ENCODE data around the gene TRIM37.

The TRIM37 gene

DNA sequence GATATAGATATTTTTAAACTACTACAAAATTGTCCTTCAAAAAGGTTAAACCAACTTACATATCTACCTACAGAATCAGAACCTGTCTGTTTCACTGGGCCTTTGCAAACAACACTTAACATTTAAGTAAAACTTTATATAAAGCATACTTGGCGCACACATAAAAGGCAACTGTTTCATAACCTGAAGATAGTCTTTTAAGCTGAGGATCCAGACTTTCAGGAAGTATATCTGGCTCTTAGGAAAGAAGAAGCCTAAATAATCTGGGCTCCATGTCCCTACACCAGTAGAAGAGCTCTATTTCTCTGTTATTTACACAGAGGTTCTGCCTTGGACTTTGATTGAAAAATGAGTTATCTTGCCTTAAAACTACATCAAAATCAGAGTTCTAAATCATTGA, 75.9 kb downstream of the TRIM37 start:
- DNase-seq, result no peak

DNA sequence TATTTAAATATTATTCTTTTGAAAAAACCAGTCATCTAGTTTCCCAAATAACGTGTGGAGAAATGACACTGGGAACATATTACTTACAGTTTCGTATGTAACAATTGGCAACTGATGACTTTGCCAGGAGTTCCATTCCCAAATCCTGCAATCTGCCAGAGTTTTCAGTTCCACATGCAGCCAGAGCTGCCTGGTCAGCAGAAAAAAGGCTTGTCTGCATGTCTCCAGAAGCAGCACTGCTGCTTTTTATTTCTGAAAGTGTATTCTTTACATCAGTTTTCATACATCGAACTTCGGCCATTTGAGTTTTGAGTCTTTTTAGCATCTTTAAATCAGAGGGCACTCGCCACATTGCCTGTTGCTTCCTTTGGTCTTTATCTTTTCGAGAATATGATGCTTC, 78.4 kb downstream of the TRIM37 start:
- no peak for DNase-seq

DNA sequence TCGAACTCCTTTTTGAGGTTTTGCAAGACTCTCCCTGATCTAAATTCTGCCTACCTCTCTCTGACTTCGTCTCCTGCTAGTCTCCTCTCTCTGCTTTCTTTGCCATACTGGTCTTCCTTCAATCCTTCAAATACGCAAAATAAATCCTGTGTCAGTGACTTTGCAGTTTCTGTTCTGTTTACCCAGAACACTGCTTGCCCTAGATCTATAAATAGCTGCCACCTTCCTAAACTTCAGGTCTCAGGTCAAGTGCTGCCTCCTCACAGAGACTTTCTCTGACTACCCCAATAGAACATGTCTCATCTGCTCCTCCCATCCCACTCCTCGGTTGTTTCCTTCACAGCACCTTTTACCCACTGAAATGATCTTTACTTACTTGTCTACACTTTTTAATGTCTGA, 78.9 kb downstream of the TRIM37 start:
- no peak for DNase-seq

DNA sequence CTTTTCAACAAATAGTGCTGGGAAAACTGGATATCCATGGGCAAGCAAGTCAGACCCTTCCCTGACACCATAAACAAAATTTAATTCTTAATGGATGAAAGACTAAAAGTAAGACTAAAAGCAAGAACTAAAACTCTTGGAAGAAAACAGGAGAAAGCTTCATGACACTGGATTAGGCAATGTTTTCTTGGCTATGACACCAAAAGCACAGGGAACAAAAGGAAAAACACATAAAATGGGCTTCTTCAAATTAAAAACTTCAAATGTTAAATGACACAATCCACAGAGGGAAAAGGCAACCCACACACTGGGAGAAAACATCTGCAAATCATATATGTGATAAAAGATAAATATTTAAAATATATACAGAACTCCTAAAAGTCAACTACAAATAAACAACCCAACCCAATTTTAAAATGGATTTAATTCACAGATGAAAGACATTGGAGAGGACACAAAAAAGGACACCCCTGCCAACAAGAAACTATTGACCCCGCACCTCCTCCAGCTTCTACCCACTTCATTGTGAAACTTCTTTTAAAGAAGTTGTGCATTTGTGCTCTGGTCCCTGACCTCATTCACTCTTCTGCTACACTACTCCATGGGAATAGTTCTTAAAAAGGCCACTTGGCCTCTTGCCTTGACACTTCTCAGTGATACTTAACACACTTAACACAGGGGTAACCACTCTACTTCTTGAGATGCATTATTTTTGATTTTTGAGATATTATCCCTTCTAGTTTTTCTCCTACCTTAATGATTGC, 80.3 kb downstream of the TRIM37 start:
- no peak for DNase-seq

DNA sequence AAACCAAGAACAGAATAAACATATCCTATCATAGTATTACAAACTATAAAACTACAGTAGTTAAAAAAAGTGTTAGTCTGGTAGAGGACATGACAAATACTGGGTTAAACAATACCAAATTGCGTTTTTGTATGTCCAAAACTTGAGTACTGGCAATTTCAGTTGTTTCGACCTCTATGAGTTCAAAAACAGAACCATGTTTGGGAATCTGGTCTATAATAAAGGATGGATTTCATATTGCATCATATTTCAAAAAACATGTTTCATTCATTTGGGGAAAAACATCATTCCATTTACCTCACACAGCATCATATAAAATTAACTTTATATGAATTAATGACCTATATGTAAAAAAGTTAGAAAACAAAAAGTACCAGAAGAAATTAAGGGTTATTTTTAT, 81.8 kb downstream of the TRIM37 start:
- no peak for DNase-seq

DNA sequence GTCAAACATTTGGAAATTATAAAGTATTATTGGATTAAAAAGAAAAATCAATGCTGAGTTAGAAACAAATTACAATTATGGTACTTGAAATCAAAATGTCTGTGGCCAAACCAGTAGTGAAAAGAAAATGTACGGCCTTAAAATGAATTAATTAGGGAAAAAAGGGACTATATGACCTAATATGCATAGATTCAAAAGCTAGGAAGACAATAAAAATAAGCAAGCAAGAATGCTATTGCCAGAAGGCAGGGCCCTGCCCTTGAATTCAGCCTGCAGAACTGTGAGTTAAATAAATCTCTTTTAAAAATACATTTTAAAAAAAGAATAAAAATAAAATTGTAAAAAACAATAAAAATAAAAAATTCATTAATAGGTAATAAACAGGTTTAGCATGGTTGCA, 88.7 kb downstream of the TRIM37 start:
- no peak for DNase-seq

DNA sequence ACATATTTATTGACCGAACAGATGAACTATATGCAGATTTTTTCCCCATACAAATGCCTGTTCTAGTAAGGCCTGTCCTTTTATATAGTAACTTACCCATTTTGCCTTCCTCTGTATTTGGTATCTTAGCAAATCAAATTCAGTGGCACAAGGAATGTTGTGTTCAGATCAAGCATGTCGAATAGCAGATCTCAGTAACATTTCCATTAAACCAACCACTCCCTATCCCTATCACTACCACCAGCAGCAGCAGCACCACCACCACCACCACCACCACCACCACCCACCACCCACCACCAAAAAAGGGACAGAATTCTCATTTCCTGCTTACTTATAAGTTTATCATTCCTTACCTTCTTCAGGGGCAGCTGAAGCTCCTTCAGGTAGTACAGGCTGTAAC, 94.7 kb downstream of the TRIM37 start:
- no peak for DNase-seq

DNA sequence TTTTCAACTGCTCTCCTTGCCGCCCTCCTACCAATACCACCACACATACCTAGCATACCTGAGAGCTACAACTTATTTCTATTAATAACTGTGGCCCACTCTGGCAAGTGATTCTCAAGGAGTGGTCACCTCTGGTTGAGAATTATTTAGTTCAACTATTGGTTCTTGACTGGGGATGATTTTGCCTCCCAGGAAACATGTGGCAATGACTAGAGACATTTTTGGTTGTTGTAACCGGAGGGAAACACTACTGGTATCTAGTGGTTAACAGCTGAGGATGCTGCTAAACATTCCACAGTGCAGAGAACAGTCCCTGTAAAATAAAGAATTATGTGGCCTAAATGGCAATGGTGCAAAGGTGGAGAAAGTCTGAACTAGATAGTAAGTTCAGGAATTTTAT, 96.7 kb downstream of the TRIM37 start:
- no peak for DNase-seq

DNA sequence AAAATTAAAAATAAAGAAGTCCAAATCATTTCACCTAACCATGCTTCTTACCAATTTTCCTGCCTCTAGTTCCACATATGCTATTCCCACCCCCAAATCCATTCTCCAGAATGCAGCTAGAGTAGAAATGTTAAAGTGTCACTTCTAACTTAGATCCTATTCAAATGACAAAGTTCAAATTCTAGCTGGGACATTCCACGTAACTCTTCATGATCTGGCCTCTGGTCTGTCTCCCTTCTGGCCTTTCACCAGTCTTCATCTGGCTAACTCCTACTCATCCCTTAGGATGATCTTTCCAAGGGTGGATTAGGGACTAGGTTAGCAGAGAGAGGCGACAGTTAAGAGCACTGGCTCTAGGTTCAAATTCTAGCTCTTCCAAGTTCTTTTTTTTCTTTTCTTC, 97.9 kb downstream of the TRIM37 start:
- no peak for DNase-seq

DNA sequence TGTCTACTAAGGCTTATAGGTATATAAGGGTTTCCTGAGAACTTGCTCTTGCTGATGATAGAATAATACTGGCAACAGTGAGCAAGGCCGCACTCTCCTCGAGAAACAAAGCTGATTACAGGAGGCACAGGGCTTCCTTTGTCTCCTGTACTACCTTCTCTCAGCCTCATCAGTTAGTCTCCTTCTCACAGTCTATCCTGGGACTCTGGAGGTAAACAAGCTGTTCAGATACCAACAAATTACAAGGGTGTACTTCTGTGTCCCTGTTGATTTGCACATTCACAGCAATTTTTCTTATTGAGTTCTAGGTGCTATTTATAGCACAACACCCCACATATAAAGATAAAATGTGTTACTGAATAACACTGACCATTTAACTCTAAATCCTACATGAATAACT, 98.7 kb downstream of the TRIM37 start:
- DNase-seq, result no peak

DNA sequence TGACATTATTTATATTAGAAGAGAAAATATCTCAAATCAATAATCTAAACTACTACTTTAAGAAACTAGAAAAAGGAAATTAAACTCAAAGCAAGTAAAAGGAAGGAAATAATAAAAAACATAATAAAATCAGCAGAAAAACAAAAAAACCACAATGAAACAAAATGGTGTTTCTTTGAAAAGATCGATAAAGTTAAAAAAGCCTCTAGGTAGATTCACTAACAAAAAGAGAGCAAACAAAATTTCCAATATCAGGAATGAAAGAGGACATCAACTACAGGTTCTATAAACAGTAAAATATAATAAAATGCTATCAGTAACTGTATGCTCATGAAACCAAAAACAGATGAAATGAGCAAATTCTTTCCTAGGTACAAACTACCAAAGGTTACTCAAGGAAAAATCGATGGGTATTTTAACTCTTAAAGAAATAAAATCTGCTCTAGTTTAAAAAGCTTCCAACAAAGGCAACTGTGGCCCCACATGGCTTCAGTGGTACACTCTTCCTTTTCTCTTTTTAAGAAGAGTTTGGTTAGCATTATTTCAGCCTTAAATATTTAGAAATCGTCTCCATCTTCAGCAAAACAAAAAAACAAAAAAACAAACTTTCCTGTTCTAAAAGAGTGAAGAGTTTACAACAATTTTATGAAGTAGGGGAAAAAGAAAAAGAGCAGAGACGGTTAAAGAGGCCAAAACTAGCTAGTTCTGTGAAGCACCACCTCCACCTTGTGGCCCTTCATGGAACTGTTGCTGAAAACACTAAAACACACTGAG, 102.2 kb downstream of the TRIM37 start:
- DNase-seq, result peak; percentile 36 to 73 (median 52)

DNA sequence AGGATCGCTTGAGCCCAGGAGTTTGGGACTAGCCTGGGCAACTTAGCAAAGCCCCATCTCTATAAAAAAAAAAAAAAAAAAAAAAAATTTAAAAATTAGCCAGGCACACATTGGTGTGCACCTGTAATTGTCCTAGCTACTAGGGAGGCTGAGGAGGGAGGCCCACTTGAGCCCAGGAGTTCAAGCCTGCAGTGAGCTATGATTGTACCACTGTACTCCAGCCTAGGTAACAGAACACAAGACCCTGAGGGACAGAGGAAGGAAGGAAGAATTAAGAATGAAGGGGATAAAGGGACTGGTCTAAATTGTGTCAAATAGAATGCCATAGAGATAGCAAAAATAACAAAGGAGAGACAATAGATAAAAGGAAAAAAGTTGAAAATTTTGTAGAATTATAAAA, 102.8 kb downstream of the TRIM37 start:
- DNase-seq, result no peak

DNA sequence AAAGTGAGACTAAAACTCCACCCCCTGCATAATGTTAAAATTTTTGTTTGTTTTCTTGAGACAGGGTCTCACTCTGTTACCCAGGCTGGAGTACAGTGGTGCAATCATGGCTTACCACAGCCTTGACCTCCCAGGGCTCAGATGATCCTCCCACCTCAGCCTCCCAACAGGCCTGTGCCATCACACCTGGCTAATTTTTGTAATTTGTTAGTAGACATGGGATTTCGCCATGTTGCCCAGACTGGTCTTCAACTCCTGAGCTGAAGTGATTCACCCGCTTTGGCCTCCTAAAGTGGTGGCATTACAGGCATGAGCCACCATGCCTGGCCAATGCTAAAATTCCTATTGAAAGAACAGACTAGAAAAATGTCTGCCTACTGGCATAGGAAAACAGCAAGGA, 103.8 kb downstream of the TRIM37 start:
- no peak for DNase-seq

DNA sequence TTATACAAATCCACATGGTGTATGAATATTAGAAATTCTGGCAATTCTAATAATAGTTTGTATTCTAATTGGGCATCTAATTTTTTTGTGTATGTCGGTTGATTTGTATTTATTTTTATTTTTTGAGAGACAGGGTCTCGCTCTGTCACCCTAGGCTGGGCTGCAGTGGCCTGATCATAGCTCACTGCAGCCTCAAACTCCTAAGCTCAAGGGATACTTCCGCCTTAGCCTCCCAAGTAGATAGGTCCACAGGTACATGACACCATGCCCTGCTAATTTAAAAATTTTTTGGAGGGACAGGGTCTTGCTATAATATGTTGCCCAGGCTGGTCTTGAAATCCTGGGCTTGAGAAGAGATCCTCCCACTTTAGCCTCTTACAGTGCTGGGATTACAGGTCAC, 104.6 kb downstream of the TRIM37 start:
- no peak for DNase-seq

DNA sequence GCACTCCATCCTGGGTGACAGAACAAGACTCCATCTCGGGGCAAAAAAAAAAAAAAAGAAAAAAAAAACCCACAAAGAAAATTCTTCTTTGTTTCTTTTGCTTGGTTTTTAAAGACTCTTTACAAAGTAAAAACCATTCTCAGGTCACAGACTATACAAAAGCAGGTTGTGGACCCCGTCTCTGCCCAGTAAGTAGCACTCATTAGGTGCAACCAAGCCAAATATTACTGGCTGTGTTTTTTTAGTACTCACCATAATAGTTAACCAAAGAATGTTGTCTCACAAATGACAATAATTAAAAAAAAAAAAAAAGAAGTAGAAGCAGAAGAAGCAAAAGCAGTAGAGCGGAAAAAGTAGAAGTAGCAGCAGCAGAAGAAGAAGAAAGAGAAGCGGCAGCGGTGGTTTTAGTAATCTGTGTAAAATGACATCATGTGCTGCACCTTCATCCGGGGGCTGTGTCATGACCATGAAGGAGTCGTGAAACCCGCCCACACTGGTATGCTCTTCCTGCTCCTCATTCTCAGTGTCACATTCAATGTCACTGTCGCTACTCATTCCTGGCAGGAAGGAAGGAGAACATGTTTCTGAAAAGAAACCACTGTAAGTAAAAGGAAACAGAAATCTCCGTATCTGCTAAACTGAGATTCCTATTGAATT, 105.4 kb downstream of the TRIM37 start:
- peak; percentile 18 to 73 (median 60) for DNase-seq

DNA sequence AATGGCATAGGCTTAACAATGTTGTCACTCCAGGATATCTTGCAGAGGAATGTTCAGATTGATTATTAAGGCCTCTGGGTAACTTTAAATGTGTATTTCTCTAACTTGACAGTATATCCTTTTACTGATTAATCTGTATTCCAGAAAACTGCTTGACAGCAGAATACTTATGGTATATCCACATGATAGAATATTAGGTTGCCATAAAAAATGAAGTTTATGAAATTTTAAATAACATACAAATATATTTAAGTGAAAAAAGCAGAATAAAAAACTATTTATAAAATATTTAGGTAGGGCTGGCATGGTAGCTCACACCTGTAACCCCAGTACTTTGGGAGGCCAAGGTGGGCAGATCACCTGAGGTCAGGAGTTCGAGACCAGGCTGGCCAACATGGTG, 106.7 kb downstream of the TRIM37 start:
- no peak for DNase-seq

DNA sequence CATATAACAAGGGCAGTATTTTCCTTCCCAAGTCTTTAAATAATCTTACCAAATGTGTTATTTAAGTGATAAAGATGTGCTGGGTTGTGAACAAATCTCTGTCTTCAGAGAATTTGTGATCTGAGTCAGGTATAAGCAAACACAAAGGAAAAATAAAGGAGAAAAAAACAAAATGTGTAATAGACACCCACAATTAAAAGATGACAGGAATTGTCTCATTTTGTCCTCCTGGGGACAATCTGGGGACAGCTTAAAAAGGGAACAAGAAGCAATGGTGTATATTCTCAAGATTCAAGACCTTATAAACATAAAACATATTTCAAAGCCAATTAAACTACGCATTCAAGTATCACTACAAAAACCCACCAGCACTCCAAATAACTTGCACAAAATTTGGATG, 107.2 kb downstream of the TRIM37 start:
- no peak for DNase-seq

DNA sequence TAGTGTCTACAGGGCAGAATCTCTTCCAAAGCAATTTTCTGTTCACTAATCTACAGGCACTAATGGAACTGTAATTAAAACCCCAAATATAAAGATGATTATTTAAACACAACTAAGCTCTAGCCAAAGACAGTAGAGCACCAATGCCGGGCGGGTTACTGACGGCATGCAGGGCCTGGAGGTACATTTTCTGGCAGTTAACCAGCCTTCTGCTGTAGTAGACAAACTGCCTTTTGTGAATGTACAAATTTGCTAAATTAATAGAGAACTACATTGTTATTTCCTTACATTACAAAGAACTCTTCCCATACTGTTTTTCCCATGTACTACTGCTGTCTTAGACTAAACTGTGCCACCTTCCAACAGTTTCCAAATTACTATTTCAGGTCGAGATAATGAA, 107.8 kb downstream of the TRIM37 start:
- no peak for DNase-seq

DNA sequence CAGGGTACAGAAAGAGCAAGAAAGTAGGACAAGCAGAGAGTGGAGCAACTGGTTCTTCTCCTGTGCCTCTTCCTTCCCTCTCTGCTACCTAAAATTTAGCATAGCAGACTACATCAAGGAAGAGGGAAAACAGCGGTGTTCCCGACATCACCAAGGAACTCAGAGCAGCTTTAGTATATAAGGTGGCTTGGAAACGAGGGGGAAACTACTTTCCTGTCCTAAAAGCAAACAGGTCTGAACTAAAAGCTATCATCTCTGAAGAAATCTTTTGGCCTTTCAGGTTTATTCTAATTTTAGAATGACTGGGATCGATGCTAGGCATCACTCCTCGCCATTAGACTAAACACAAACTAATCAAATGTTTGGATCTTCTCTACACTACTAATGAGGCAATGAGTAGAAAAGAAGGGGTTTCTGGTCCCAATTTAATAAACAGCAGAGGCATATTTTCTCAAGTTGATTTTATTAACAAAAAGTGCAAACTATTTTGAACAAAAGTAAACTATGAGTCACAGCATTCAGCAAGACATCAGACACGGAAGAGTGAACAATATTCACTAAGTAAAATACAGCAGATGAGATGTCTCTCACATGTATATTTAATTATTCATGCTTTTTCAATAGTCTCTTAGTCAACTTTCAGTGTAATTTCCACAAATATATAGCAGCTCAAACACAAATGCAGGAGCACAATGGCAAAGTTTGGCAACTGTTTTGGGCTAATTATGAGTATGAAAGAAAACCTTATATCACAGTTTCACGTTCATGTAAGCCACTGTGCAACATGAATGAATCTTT, 108.7 kb downstream of the TRIM37 start:
- DNase-seq, result no peak

DNA sequence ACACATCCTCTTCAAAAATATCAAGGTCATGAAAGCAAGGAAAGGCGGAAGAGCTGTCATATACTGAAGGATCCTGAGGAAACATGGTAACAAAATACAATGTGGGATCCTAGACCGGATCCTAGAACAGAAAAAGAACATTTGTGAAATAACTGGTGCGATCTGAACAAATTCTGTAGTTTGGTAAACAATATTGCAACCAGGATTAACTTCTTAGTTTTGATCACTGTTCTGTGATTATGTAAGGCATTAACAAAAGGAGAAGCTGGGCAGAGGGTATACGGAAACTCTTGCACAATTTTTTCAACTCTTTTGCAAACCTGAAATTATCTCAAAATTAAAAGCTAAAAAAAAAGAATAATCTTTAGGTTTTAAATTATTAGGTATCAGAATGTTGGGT, 109.7 kb downstream of the TRIM37 start:
- DNase-seq, result no peak

DNA sequence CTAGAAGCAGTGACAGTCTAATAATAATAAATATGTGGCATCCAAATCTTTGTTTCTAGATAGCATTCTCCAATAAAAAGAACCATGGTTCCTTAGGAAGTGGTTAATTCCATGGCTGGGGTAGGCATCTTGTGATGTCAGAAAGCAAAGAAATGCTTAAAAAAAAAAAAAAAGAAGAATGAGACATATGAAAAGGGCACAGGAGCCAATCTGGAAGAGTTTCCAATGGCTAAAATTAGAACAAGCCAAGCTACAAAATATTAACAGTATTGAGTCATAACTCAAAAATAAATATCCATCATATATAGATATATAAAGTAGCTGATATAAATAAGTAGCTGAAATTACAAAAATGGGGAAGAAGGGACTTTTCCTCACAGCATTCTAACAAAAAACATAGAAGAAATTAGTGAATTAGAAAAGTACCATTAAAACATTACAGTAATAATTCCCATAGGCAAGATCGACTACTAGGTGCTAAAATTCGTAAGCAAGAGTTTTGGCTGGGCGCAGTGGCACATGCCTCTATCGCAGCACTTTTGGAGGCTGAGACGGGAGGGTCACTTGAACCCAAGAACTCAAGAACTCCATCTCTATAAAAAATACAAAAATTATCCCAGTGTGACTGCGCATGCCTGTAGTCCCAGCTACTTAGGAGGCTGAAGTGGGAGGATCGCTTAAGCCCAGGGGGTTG, 111.3 kb downstream of the TRIM37 start:
- no peak for DNase-seq

DNA sequence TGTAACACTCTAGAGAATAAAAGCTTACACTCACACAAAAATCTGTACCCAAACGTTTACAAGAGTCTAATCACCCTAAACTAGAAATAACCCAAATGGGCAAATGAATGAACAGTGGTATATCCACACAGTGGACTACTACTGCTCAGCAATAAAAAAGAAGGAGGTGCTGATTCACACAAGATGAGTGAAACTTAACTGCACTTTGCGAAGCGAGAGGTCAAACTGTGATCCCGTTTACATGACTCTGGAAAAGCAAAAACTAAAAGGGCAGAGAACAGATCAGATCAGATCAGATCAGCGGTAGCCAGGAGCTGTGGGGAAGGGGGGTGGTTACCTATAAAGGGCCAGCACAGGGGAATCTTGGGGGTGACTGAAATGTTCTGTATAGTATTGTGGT, 113.4 kb downstream of the TRIM37 start:
- DNase-seq, result no peak

Measured in stimulated activated naive CD4-positive, alpha-beta T cell (primary cell).